ENCODE measurements around the gene LCN1.

The LCN1 gene

GRCh38 chr9:135502873-135503321, 18.3 kb upstream of the LCN1 start:
- Histone ChIP-seq H3K27me3 (ENCODE audit: insufficient read depth, poor library complexity, severe bottlenecking) (no peaks in the 10 kb centered on the region), H3K4me3 (replicated peaks; ENCODE audit: insufficient read depth, low read length) (no peak overlapping the region), H3K27ac (replicated peaks) (no peak overlapping the region)
- TF ChIP-seq REST (IDR thresholded peaks at IDR 0.05; ENCODE audit: insufficient replicate concordance, low read depth): no peak
- DNase-seq (ENCODE audit: low read depth in 1 of 2, low spot score in 1 of 2): no peak

- no peak for TF ChIP-seq GABPA (IDR thresholded peaks at IDR 0.05; ENCODE audit: low read depth)
- TF ChIP-seq, protein P1, sequence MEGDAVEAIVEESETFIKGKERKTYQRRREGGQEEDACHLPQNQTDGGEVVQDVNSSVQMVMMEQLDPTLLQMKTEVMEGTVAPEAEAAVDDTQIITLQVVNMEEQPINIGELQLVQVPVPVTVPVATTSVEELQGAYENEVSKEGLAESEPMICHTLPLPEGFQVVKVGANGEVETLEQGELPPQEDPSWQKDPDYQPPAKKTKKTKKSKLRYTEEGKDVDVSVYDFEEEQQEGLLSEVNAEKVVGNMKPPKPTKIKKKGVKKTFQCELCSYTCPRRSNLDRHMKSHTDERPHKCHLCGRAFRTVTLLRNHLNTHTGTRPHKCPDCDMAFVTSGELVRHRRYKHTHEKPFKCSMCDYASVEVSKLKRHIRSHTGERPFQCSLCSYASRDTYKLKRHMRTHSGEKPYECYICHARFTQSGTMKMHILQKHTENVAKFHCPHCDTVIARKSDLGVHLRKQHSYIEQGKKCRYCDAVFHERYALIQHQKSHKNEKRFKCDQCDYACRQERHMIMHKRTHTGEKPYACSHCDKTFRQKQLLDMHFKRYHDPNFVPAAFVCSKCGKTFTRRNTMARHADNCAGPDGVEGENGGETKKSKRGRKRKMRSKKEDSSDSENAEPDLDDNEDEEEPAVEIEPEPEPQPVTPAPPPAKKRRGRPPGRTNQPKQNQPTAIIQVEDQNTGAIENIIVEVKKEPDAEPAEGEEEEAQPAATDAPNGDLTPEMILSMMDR (IDR thresholded peaks at IDR 0.05; ENCODE audit: insufficient read depth, low read length): no peak
- no peak for TF ChIP-seq REST (IDR thresholded peaks at IDR 0.05; ENCODE audit: insufficient replicate concordance, low read depth)
- 0 out of 2 replicates have a peak, but pooled peaks have one; percentile 7 for TF ChIP-seq POLR2AphosphoS5 (IDR thresholded peaks at IDR 0.05; ENCODE audit: low read depth)
- TF ChIP-seq SPI1 (IDR thresholded peaks at IDR 0.05; ENCODE audit: borderline replicate concordance, low read depth): no peak
- H3K27me3 ChIP-seq (ENCODE audit: insufficient read depth, poor library complexity, severe bottlenecking): no peaks in the 10 kb centered on the region
These were observed 17.6 kb upstream of the LCN1 start for GRCh38 chr9:135503371-135504261.

GRCh38 chr9:135504262-135505243, 16.7 kb upstream of the LCN1 start:
- Histone ChIP-seq H3K27ac (replicated peaks) (no peak overlapping the region), H3K4me3 (replicated peaks; ENCODE audit: insufficient read depth, low read length) (no peak overlapping the region), H3K27me3 (ENCODE audit: insufficient read depth, poor library complexity, severe bottlenecking) (no peaks in the 10 kb centered on the region)
- TF ChIP-seq REST (IDR thresholded peaks at IDR 0.05; ENCODE audit: insufficient replicate concordance, low read depth) (no peak), GABPA (IDR thresholded peaks at IDR 0.05; ENCODE audit: low read depth) (no peak), POLR2AphosphoS5 (IDR thresholded peaks at IDR 0.05; ENCODE audit: low read depth) (peak; percentile 14; the same call in 1 of the 2 replicates)
- TF ChIP-seq, protein P1 (IDR thresholded peaks at IDR 0.05; ENCODE audit: insufficient read depth, low read length): peak; percentile 94
- DNase-seq (ENCODE audit: low read depth in 1 of 2, low spot score in 1 of 2): peak in 1 of 2 experiments; percentile 59

More at GRCh38 chr9:135503371-135504261, 17.6 kb upstream of the LCN1 start:
- Histone ChIP-seq H3K27ac (replicated peaks) (no peak overlapping the region), H3K4me3 (replicated peaks; ENCODE audit: insufficient read depth, low read length) (no peak overlapping the region)
- DNase-seq (ENCODE audit: low read depth in 1 of 2, low spot score in 1 of 2): no peak

Measured in HL-60 (cell line).